ENCODE data around the gene TMEM184B. TPM values are rescaled to one million over a fixed set of nuclear protein-coding genes. Genes with fewer than 3 reads are reported as not detected.

TMEM184B gene
- total and polyA plus RNA-seq, 4 donors: 7.5 to 12.6 (median 9.9) TPM

DNA sequence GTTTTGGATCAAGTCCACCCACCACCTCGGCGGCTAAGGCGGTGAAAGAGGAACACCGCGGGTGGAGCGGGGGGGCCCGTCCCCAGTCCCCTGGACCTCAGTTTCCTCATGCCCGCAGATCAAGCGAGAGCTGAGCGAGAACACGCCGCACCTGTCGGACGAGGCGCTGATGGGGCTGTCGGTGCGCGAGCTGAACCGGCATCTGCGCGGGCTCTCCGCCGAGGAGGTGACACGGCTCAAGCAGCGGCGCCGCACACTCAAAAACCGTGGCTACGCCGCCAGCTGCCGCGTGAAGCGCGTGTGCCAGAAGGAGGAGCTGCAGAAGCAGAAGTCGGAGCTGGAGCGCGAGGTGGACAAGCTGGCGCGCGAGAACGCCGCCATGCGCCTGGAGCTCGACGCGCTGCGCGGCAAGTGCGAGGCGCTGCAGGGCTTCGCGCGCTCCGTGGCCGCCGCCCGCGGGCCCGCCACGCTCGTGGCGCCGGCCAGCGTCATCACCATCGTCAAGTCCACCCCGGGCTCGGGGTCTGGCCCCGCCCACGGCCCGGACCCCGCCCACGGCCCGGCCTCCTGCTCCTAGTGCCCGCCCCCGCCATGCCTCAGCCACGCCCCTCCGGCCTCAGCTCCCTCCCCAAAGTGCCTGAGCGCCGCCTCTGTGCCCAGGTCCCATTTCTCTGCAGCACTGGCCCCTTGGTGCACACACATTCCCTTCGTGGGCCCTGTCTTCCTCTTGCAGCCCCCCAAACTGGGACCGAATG, 58.3 kb downstream of the TMEM184B start:
- peak overlapping the region; percentile 0 to 12 (median 3) for H3K4me3 ChIP-seq (ENCODE audit: low read depth in 1 of 3, low read length in 3 of 3)

DNA sequence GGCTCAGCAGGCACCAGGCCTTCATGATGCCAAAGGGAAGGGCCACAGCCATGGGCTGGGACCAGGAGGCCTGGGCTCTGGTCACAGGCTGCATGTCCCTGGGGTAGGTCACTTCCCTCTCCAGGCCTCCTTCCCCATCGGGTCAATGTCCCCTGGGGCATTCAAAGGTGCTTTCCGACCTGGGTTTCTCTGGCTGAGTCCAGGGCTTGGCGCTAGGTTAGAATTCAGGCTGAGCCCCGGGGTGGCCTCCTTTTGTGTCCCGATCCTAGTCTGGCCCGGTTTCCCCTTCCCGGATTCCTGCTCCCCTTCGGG, 58.9 kb downstream of the TMEM184B start:
- Histone ChIP-seq H3K9me3 (ENCODE audit: control insufficient read depth in 4 of 4, low read length in 3 of 4) (no peaks in the 10 kb centered on the region), H3K36me3 (ENCODE audit: control insufficient read depth in 4 of 4, insufficient read depth in 3 of 4, low read depth in 1 of 4, low read length in 3 of 4) (no peaks in the 10 kb centered on the region), H3K27ac (ENCODE audit: low read depth in 1 of 2, low read length in 2 of 2) (peak overlapping the region; percentile 57 to 81), H3K27me3 (ENCODE audit: control insufficient read depth in 4 of 4, insufficient read depth in 4 of 4, low read length in 3 of 4) (no peaks in the 10 kb centered on the region), H3K9ac (ENCODE audit: low read depth in 1 of 2, low read length in 2 of 2) (peak overlapping the region in 1 of 2 donors; percentile 2), H3K4me3 (ENCODE audit: low read depth in 1 of 3, low read length in 3 of 3) (peak overlapping the region; percentile 0 to 12 (median 3)), H3K4me1 (ENCODE audit: control insufficient read depth in 4 of 4, insufficient read depth in 4 of 4, low read length in 3 of 4) (peaks cover 11 to 26% (median 19%) of the 10 kb centered on the region in 4 donors)
- TF ChIP-seq, protein P1, sequence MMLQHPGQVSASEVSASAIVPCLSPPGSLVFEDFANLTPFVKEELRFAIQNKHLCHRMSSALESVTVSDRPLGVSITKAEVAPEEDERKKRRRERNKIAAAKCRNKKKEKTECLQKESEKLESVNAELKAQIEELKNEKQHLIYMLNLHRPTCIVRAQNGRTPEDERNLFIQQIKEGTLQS (IDR thresholded peaks at IDR 0.05): no peak
- TF ChIP-seq, protein P2, sequence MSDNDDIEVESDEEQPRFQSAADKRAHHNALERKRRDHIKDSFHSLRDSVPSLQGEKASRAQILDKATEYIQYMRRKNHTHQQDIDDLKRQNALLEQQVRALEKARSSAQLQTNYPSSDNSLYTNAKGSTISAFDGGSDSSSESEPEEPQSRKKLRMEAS (IDR thresholded peaks at IDR 0.05): no peak
- no peak for TF ChIP-seq TAF1 (conservative IDR thresholded peaks at IDR 0.05)
- TF ChIP-seq FOXA1 (IDR thresholded peaks at IDR 0.05): no peak
- no peak for TF ChIP-seq FOXA2 (IDR thresholded peaks at IDR 0.05)
- peak in 1 of 2 donors; percentile 16 for TF ChIP-seq GABPA (IDR thresholded peaks at IDR 0.05 in 1 of 2, conservative IDR thresholded peaks at IDR 0.05 in 1 of 2)
- TF ChIP-seq HNF4A (conservative IDR thresholded peaks at IDR 0.05): peak; percentile 52 to 66
- TF ChIP-seq, protein P3, sequence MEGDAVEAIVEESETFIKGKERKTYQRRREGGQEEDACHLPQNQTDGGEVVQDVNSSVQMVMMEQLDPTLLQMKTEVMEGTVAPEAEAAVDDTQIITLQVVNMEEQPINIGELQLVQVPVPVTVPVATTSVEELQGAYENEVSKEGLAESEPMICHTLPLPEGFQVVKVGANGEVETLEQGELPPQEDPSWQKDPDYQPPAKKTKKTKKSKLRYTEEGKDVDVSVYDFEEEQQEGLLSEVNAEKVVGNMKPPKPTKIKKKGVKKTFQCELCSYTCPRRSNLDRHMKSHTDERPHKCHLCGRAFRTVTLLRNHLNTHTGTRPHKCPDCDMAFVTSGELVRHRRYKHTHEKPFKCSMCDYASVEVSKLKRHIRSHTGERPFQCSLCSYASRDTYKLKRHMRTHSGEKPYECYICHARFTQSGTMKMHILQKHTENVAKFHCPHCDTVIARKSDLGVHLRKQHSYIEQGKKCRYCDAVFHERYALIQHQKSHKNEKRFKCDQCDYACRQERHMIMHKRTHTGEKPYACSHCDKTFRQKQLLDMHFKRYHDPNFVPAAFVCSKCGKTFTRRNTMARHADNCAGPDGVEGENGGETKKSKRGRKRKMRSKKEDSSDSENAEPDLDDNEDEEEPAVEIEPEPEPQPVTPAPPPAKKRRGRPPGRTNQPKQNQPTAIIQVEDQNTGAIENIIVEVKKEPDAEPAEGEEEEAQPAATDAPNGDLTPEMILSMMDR (IDR thresholded peaks at IDR 0.05; ENCODE audit: low read depth, low read length, missing input control): no peak
- no peak for TF ChIP-seq YY1 (IDR thresholded peaks at IDR 0.05)
- peak; percentile 99 to 100 for TF ChIP-seq RXRA (IDR thresholded peaks at IDR 0.05)
- TF ChIP-seq SP1 (IDR thresholded peaks at IDR 0.05): peak; percentile 88
- TF ChIP-seq HNF4G (IDR thresholded peaks at IDR 0.05): no peak
- TF ChIP-seq, protein P4, sequence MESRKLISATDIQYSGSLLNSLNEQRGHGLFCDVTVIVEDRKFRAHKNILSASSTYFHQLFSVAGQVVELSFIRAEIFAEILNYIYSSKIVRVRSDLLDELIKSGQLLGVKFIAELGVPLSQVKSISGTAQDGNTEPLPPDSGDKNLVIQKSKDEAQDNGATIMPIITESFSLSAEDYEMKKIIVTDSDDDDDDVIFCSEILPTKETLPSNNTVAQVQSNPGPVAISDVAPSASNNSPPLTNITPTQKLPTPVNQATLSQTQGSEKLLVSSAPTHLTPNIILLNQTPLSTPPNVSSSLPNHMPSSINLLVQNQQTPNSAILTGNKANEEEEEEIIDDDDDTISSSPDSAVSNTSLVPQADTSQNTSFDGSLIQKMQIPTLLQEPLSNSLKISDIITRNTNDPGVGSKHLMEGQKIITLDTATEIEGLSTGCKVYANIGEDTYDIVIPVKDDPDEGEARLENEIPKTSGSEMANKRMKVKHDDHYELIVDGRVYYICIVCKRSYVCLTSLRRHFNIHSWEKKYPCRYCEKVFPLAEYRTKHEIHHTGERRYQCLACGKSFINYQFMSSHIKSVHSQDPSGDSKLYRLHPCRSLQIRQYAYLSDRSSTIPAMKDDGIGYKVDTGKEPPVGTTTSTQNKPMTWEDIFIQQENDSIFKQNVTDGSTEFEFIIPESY (IDR thresholded peaks at IDR 0.05): no peak
- peak in 1 of 2 donors; percentile 35 for TF ChIP-seq JUND (IDR thresholded peaks at IDR 0.05)
- TF ChIP-seq EGR1 (IDR thresholded peaks at IDR 0.05; ENCODE audit: low read depth in 2 of 2): no peak
- TF ChIP-seq RAD21 (IDR thresholded peaks at IDR 0.05): peak in 1 of 2 donors; percentile 52
- TF ChIP-seq NR2F2 (IDR thresholded peaks at IDR 0.05): peak; percentile 29
- TF ChIP-seq, protein P5, sequence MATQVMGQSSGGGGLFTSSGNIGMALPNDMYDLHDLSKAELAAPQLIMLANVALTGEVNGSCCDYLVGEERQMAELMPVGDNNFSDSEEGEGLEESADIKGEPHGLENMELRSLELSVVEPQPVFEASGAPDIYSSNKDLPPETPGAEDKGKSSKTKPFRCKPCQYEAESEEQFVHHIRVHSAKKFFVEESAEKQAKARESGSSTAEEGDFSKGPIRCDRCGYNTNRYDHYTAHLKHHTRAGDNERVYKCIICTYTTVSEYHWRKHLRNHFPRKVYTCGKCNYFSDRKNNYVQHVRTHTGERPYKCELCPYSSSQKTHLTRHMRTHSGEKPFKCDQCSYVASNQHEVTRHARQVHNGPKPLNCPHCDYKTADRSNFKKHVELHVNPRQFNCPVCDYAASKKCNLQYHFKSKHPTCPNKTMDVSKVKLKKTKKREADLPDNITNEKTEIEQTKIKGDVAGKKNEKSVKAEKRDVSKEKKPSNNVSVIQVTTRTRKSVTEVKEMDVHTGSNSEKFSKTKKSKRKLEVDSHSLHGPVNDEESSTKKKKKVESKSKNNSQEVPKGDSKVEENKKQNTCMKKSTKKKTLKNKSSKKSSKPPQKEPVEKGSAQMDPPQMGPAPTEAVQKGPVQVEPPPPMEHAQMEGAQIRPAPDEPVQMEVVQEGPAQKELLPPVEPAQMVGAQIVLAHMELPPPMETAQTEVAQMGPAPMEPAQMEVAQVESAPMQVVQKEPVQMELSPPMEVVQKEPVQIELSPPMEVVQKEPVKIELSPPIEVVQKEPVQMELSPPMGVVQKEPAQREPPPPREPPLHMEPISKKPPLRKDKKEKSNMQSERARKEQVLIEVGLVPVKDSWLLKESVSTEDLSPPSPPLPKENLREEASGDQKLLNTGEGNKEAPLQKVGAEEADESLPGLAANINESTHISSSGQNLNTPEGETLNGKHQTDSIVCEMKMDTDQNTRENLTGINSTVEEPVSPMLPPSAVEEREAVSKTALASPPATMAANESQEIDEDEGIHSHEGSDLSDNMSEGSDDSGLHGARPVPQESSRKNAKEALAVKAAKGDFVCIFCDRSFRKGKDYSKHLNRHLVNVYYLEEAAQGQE (IDR thresholded peaks at IDR 0.05): no peak
- 20% methylated on average over 8 of the region's 8 CpGs for WGBS
- DNase-seq (ENCODE audit: low spot score): peak; percentile 53

More for the DNA sequence above, 58.3 kb downstream of the TMEM184B start:
- TF ChIP-seq YY1 (IDR thresholded peaks at IDR 0.05): no peak
- peak in 1 of 2 donors; percentile 30 for TF ChIP-seq EGR1 (IDR thresholded peaks at IDR 0.05; ENCODE audit: low read depth in 2 of 2)
- TF ChIP-seq SP1 (IDR thresholded peaks at IDR 0.05): no peak
- no peak for TF ChIP-seq HNF4A (conservative IDR thresholded peaks at IDR 0.05)
- TF ChIP-seq RXRA (IDR thresholded peaks at IDR 0.05): peak in 1 of 2 donors; percentile 2
- TF ChIP-seq RAD21 (IDR thresholded peaks at IDR 0.05): peak in 1 of 2 donors; percentile 24
- TF ChIP-seq, protein P1 (IDR thresholded peaks at IDR 0.05): no peak
- TF ChIP-seq, protein P3 (IDR thresholded peaks at IDR 0.05; ENCODE audit: low read depth, low read length, missing input control): peak; percentile 13
- peak overlapping the region in 1 of 2 donors; percentile 2 for H3K9ac ChIP-seq (ENCODE audit: low read depth in 1 of 2, low read length in 2 of 2)
- DNase-seq (ENCODE audit: low spot score): peak; percentile 89
- H3K27me3 ChIP-seq (ENCODE audit: control insufficient read depth in 4 of 4, insufficient read depth in 4 of 4, low read length in 3 of 4): no peaks in the 10 kb centered on the region
- no peaks in the 10 kb centered on the region for H3K36me3 ChIP-seq (ENCODE audit: control insufficient read depth in 4 of 4, insufficient read depth in 3 of 4, low read depth in 1 of 4, low read length in 3 of 4)
- no peaks in the 10 kb centered on the region for H3K9me3 ChIP-seq (ENCODE audit: control insufficient read depth in 4 of 4, low read length in 3 of 4)
- peaks cover 11 to 29% (median 20%) of the 10 kb centered on the region in 4 donors for H3K4me1 ChIP-seq (ENCODE audit: control insufficient read depth in 4 of 4, insufficient read depth in 4 of 4, low read length in 3 of 4)
- WGBS: 14% methylated on average over 81 of the region's 81 CpGs
- H3K27ac ChIP-seq (ENCODE audit: low read depth in 1 of 2, low read length in 2 of 2): peak overlapping the region; percentile 57 to 81

Data from liver (tissue), 9 donors.